Epidermal melanocyte (primary cell): ENCODE measurements around the gene PLCB3.
A peak's percentile ranks its signal among the peaks of the same experiment; 100 is the strongest.

Experiments used
- DNase-seq: peaks from one replicate; pipeline ENCODE4 v3.0.0; 2011; ENCODE audit warnings: low spot score; ENCODE audit not compliant: insufficient read length

The PLCB3 gene

DNA sequence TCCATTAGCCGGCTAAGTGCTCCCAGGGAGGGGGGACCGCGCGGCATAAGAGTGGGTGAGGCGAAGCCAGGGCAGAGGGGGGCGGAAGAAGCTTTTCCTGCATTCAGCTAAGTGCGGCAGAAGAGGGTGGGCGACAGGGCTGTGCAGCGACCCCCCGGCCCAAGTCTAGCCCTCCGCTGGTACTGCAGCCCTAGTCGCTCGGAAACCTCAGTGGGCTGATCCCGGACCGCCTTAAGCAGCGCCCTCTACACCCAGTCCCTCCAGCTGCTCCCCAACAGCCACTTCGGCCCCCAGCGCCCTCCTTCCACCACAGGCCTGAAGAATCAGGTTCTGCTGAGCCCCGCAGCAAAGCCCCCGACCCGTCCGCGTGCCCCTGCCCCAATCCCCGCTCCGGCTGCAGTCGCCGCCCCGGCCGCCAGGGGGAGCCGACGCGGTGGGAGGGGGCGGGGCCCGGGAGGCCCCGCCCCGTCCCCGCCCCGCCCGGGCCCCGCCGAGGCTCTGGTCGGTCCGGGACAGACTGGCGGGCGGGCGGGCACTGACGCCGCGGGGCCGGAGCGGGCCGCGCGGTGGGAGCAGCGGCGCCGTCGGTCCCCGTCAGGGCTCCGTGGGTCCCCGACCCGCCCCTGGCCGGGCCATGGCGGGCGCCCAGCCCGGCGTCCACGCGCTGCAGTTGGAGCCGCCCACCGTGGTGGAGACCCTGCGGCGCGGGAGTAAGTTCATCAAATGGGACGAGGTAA lies at the start of gene PLCB3:
Gene PLCB3 (plus strand): TSS at position 515 of the 737 bp plus-strand sequence. CDS start 120 bp downstream, at position 635.
- peak; percentile 82 for DNase-seq

DNA sequence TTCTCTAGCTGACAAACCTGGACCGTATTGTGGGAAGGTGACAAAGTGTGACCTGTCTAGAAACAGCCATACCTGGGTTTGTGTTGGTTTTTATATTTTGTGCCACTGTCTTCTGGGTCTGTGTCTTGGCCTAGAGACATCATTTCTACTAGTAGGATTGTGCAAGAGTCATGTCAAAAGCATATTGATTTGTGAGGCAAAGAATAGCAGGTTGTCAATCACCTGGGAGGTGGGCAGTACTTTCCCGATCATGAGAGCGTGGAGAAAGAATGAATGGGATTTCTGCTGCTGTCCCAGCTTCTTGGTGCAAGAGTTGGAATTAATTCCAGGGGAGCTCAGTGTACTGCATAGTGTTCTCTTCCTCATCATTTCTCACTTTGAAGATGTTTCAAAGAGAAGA lies 49.8 kb upstream of the PLCB3 start:
- no peak for DNase-seq

DNA sequence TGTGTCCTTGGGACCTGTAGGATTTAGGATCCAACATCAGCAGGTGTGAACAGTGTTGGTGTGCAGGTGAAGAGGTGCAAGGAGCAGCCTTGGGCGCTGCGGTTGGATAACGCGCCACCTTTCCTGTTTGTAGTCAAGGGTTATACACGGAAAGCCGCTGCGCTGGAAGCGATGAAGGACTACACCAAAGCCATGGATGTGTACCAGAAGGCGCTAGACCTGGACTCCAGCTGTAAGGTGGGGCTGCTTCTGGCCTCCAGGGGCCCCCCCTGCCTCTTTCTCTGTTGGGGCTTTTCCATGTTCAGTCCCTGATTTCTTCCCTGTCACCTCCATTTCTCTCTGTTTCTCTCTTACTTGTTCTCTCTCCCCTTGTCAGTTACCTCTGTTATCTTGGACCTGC lies 48.3 kb upstream of the PLCB3 start:
- no peak for DNase-seq

DNA sequence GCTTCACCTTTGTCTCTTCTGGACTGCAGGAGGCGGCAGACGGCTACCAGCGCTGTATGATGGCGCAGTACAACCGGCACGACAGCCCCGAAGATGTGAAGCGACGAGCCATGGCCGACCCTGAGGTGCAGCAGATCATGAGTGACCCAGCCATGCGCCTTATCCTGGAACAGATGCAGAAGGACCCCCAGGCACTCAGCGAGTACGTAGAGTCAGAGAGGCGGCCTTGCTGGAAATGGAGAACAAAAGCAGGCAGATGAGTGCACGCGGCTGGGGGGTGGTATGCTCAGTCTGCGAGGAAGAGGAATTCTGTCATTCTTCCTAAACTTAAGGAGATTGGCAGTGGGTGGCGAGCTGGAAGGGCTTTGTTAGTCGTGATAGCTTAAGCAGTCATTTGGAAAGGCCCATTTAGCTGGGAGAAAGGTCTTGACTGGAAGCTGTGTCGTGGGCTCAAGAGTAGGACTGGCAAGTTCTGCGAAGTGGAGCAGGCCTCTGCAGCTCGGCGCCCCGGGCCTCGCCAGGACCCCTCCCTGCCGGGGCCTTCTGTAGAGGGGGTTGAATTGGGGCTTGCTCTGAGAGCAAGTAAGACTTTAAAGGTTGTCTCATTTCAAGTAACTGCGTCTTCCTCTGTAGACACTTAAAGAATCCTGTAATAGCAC lies 47.8 kb upstream of the PLCB3 start:
- no peak for DNase-seq

DNA sequence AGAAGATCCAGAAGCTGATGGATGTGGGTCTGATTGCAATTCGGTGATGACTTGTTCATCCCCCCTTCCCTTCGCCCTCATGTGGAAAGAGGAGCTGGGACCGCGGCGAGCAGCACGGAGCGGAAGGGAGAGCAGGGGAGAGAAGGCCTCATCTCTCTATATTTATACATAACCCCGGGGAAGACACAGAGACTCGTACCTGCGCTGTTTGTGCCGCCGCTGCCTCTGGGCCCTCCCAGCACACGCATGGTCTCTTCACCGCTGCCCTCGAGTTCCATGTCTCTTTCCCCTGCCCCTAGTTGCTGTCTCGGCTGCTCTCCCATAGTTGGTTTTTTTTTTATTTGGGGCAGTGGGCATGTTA lies 47.3 kb upstream of the PLCB3 start:
- DNase-seq: no peak

DNA sequence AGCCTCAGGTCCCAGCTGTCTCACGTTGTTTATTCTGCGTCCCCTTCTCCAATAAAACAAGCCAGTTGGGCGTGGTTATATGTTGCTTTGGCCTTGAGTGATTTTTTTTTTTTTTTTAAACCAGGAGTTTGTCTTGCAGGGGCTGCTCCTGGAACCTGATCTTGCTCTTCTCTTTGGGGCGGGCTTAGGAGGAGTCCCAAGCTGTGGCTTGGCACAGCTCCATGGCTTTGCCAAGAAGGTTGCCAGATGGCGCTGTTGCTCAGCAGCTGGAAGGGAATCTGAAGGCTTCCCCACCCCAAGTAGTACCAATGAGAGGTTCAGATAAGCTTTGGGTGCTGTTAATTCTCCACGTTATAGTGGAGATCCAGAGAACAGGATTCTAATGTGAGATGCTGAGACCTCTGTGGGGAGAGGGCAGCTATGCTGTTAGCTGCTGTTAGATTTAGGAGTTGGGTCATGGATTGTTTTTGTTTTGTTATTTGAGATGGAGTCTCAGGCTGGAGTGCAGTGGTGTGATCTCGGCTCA lies 46.8 kb upstream of the PLCB3 start:
- DNase-seq: peak; percentile 98

DNA sequence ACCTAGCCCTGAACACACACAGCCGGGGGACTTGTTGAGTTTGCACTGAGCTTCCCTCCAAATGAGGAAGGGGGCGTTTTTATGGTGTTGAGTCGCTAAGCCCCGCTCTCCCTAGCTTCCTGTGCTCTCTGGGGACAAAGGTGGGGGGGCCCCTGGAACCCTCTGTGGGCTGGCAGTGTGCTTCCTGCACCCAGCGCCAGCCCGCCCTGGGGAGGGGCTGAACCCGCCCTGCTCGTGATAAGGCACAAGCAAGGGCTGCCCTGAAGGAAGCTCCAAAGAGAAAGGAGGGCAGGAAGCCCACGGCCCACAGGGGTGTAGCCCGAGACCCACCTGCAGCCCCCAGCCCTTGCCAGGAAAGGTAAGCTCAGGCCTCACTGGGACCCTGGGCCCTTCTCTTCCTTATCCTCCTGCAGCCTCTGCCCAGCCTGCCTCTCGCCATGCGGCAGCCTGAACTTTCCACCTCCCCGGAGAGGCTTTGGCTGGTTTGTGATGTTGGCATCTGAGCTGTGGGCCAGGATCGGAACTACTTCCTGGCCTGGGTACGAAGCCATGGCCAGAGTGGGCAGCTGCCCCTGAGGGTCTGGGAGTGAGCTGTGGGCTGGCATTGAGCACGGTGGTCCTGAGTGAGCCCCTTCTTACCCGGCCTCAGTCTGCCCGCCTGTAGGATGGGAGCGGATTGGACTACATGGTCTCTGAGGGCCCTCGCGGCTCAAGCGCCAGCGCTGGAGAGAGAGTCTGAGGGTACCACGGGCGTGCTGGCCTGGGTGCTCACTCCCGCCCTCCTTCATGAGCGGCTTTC lies 44.7 kb upstream of the PLCB3 start, which contains the start of gene FERMT3:
Gene FERMT3 (plus strand): TSS at position 265 of the 799 bp plus-strand sequence. CDS start 644 bp downstream, outside the sequence.
- no peak for DNase-seq

DNA sequence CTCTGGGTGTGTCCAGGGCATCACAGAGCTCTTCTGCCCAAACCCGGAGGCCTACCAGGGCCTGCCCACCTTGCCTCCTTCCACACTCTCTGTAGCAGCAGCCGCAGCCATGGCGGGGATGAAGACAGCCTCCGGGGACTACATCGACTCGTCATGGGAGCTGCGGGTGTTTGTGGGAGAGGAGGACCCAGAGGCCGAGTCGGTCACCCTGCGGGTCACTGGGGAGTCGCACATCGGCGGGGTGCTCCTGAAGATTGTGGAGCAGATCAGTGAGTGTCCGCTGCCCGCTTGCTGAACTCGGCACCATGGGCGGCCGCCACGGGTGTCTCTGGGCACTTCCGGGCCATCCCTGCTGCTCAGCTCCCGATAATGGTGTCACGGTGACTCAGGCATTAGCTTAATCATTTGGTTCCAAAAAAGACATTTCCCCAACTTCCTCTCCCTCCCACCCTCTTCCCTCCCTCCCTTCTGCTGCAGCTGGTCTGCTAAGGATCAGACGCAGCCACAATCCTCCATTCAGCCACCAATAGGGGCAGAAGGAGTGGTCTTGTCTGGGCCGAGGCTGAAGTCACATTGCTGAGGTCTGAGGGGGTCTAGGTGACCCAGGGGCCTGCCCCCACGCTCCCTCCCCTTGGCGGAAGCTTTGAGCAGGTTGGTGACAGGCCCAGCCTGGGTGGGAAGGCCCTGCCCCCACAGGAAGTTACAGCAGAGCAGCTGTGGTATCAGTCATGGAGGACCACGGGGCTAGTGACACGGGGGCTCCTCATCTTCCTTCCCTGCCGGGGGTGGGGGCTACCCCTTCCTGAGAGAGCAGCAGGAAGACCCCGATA lies 43.9 kb upstream of the PLCB3 start:
- DNase-seq: peak; percentile 63

DNA sequence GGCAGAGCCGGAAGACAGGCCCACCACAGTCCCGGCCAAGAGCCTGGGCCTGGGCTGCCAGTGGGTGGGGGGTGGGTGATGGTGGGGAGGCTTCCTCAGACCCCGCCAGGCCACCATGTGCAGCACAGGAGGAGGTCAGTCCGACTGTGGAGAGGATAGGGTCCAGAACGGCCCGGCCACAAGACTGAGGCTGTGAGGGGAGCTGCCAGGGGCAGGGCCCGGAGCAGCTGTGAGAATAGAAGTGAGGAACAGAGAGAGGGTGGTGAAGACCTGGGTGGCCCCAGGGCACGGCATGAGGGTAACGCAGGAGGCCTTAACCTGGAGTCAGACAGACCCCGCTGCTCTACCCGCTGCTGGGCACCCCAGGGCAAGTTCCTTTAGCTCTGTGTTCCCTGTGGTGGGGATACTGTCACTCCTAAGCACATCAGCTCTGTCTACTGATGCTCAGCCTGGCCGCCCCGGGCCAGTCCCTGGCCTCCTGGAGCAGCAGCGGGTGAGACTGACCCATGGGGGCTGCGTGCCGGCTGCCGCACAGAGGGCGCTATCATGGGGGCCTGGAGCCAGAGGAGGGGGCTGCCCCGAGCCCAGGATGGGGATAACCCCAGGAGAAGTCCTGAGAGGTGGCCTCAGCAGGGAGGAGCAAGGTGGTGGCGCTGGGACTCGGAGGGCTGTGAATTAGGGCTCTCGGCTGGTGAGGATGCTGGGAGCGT lies 43.1 kb upstream of the PLCB3 start:
- DNase-seq: no peak

DNA sequence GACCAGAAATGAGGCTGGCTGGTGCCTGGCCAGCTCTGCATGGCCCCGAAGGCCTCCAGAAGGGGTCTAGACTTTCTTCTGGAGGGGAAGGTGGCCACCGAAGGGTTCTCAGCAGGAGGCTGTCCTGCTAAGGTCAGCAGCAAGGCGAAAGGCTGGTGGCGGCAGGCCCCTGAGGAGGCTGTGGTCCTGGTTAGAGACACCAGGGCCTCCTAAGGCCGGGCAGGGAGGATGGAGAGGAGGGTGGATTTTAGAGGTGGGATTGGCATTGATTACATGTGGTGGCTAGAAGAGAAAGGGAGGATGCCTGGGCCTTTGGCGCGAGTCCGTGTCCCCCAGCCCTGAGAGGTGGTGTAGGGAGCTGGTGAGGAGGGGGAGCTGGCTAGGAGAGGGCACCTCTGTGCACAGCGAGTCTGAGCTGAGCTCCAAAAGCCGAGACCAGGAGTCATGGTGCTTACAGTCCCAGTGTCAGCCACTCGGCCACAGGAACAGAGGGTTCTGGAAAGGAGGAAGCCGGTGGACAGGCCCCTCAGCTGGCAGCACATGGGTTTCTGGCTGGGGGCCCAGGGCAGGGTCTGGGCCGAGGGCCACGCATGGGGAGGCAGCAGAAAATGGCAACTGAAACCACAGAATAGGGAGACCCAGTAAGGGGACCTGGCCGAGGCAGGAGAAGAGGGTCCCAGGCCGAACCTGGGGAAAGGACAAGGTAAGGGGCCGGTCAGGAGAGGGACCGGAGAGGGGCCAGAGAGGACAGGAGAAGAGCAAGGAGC lies 42.4 kb upstream of the PLCB3 start:
- no peak for DNase-seq

DNA sequence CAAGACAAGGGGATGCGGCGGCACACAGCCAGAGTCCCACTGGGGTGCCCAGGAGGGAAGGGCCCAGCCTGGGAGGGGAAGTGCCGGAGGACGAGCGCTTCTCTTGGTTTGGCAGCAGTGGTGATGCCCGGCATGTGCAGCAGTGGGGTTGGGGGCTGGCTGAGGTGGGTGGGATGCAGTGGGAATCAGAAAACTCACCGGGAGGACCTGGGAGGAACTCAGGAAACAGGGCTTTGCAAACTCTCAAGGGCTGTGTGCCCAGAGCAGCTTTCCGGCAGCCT lies 41.8 kb upstream of the PLCB3 start:
- DNase-seq: no peak

DNA sequence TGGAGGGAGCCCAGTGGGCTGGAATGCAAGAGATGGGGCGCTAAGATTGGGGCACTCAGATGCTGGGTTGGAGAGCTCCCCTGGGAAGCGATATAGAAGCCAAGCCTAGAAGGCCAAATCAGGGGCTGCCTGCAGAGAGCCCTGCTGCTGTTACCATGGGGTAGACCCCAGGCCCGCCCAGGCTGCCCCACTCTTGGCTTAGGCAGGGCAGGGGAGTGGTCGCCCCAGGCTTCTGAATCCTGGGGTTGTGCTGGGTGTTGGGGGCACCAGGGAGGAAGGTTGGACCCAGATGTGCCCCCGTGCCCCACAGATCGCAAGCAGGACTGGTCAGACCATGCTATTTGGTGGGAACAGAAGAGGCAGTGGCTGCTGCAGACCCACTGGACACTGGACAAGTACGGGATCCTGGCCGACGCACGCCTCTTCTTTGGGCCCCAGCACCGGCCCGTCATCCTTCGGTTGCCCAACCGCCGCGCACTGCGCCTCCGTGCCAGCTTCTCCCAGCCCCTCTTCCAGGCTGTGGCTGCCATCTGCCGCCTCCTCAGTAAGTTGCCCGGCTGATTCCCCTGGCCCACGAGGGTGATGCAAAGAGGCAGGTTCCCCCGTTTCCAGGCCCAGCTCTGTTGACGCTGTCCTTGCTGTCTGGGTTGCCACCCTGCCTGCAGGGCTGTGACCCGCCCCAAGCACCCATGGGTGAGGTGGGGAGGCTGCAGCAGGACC lies 40.9 kb upstream of the PLCB3 start:
- no peak for DNase-seq

DNA sequence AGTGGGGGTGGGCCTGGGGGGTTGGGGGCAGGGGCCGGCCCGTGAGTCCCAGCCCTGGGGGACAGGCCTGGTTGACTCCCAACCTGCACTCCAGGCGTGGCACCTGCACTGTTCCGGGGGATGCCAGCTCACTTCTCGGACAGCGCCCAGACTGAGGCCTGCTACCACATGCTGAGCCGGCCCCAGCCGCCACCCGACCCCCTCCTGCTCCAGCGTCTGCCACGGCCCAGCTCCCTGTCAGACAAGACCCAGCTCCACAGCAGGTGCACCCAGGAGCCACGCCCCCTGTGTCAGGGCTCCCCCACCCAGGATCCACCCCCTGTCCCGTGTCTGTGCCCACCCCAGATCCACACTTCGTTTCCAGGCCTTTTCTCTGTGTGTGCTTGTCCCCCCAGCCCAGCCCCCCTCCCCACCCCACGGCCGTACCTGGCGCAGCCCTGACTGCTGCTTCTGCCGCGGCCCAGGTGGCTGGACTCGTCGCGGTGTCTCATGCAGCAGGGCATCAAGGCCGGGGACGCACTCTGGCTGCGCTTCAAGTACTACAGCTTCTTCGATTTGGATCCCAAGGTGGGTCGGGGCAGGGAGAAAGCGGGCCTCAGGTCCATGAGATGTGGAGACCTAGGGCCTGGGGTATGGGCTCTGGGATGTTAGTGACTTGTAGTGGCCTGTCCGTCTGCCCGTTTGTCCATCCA lies 40.0 kb upstream of the PLCB3 start:
- DNase-seq: no peak

DNA sequence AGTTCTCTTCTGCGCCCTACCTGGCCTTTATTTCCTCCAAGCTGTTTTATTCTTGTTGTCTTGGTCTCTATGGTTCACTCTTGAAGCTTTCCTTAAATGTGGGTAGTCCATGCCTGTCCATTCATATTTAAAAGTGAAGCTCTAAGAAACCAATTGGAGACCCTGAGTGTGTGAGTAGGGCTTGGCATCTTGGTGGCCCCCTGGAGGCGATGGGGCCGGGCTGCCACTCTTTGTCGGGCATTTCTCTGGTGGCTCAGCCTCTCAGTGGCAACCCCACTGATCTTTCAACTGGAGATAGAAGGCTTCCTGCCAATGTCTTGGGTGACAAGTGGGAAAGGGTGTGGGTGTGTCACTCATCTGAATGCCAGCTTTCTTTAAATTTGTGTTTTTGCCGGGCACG lies 34.5 kb upstream of the PLCB3 start:
- DNase-seq: no peak

DNA sequence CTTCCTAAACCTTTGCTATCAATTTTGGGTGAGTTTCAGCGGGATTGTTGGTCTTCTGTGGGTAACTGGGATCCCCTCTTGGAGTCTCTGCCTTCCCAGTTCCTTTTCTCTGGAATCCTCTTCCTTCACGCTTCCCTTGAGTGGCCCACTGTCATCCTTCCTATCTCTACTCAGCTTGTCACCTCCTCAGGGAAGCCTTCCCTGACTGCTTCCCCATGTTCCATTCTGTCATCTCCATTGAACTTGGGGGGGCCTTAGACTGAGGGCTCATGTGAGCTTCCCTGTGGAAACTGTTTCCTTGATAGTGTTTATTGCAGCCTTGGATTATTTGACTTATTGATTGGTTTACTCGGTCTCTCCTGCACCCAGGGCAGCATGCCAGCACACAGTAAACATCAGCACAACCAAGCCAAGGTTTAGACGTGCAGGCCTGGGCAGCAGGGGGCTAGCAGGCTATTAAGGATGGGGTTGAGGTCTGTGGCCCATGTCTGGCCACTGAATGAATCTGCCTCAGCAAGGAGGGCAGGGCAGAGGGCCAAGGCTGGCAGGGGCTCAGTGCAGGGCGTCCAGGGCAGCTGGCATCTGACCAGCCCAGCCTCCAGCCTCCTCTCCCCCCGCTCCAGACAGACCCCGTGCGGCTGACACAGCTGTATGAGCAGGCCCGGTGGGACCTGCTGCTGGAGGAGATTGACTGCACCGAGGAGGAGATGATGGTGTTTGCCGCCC lies 32.5 kb upstream of the PLCB3 start:
- DNase-seq: no peak

DNA sequence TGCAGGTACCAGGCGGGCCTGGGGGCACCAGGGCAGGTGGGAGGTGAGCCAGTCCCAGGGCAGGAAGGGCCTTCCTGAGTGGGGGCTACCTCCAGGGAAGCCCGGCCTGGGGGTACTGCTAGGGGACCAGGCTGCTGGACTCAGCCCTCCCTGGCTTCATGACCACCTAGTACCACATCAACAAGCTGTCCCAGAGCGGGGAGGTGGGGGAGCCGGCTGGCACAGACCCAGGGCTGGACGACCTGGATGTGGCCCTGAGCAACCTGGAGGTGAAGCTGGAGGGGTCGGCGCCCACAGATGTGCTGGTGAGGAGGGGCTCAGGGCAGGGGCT lies 32.0 kb upstream of the PLCB3 start:
- DNase-seq: no peak

DNA sequence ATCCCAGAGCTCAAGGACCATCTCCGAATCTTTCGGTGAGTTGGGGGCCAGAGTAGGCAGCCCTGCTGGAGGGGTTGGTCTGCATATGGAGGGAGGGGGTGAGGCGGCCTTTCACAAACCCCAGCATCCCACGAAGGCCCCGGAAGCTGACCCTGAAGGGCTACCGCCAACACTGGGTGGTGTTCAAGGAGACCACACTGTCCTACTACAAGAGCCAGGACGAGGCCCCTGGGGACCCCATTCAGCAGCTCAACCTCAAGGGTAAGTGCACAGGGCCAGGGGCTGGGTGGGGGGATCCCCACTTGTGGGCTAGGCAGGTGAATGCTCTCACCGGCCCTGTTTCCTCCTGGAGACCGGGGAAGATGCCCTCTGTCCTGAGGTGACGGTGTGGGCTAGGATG lies 31.6 kb upstream of the PLCB3 start:
- no peak for DNase-seq

DNA sequence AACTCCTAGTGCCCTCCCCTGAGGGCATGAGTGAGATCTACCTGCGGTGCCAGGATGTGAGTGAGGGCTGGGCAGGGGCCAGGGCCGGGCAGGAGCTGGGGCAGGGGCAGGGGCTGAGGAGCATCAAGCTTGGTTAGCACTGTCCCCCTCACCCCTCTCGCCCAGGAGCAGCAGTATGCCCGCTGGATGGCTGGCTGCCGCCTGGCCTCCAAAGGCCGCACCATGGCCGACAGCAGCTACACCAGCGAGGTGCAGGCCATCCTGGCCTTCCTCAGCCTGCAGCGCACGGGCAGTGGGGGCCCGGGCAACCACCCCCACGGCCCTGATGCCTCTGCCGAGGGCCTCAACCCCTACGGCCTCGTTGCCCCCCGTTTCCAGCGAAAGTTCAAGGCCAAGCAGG lies 31.1 kb upstream of the PLCB3 start:
- DNase-seq: no peak
